HepG2 (cell line): ENCODE results near the gene RUSF1. TPM values are rescaled to one million over a fixed set of nuclear protein-coding genes. Genes with fewer than 3 reads are reported as not detected.
A peak's percentile ranks its signal among the peaks of the same experiment; 100 is the strongest.

ENCODE experiments used
- DDIT3 ChIP-seq: sonication (generic); formaldehyde crosslinking; IDR thresholded peaks from 2 replicates; pipeline ENCODE4 v1.4.0; 2020; ENCODE audit warnings: mild to moderate bottlenecking, missing genetic modification reagents
- EZH2 ChIP-seq: conservative IDR thresholded peaks from 2 replicates; pipeline ENCODE4 v1.6.1; 2012; ENCODE audit warnings: mild to moderate bottlenecking, low read depth, low read length, moderate library complexity
- JUND ChIP-seq: sonication (generic); formaldehyde crosslinking; IDR thresholded peaks from 2 replicates; pipeline ENCODE4 v1.8.0; 2022; ENCODE audit warnings: mild to moderate bottlenecking, missing genetic modification reagents
- NFE2 ChIP-seq: sonication (generic); formaldehyde crosslinking; IDR thresholded peaks from 2 replicates; pipeline ENCODE4 v1.4.0; 2020; ENCODE audit warnings: missing genetic modification reagents
- PAF1 ChIP-seq: IDR thresholded peaks from 2 replicates; pipeline ENCODE4 v1.6.1; 2016; ENCODE audit warnings: missing genetic modification reagents, missing compliant biosample characterization
- RFXAP ChIP-seq: sonication (generic); formaldehyde crosslinking; IDR thresholded peaks from 2 replicates; pipeline ENCODE4 v1.4.0; 2020; ENCODE audit warnings: missing genetic modification reagents, borderline replicate concordance
- SIX1 ChIP-seq: sonication (generic); formaldehyde crosslinking; IDR thresholded peaks from 2 replicates; pipeline ENCODE4 v1.4.0; 2020; ENCODE audit warnings: missing genetic modification reagents, borderline replicate concordance
- SNAPC2 ChIP-seq: sonication (generic); formaldehyde crosslinking; IDR thresholded peaks from 2 replicates; pipeline ENCODE4 v1.8.1; 2022; ENCODE audit warnings: mild to moderate bottlenecking, missing genetic modification reagents
- SP2 ChIP-seq: sonication (generic); formaldehyde crosslinking; IDR thresholded peaks from 2 replicates; pipeline ENCODE4 v1.5.1; 2020; ENCODE audit warnings: mild to moderate bottlenecking, missing genetic modification reagents
- SUZ12 ChIP-seq: fragments of 150-350 bp; IDR thresholded peaks from 2 replicates; pipeline ENCODE4 v1.6.1; 2014; ENCODE audit warnings: low read depth, low read length
- TIGD3 ChIP-seq: sonication (generic); formaldehyde crosslinking; IDR thresholded peaks from 2 replicates; pipeline ENCODE4 v1.5.1; 2020; ENCODE audit warnings: mild to moderate bottlenecking, missing genetic modification reagents, borderline replicate concordance
- ZBTB21 ChIP-seq: sonication (generic); formaldehyde crosslinking; IDR thresholded peaks from 2 replicates; pipeline ENCODE4 v1.4.0; 2020; ENCODE audit warnings: missing genetic modification reagents
- ZBTB33 ChIP-seq: sonication (generic); formaldehyde crosslinking; IDR thresholded peaks from 2 replicates; pipeline ENCODE4 v1.4.0; 2020; ENCODE audit warnings: missing genetic modification reagents
- ZFP41 ChIP-seq: sonication (generic); formaldehyde crosslinking; IDR thresholded peaks from 2 replicates; pipeline ENCODE4 v1.4.0; 2020; ENCODE audit warnings: mild to moderate bottlenecking, missing genetic modification reagents, borderline replicate concordance
- ZNF10 ChIP-seq: sonication (generic); formaldehyde crosslinking; IDR thresholded peaks from 2 replicates; pipeline ENCODE4 v1.4.0; 2020; ENCODE audit warnings: mild to moderate bottlenecking, low read depth, missing genetic modification reagents, borderline replicate concordance
- ZNF468 ChIP-seq: sonication (generic); formaldehyde crosslinking; IDR thresholded peaks from 2 replicates; pipeline ENCODE4 v1.8.0; 2022; ENCODE audit warnings: mild to moderate bottlenecking, moderate library complexity, missing genetic modification reagents
- ZNF510 ChIP-seq: sonication (generic); formaldehyde crosslinking; IDR thresholded peaks from 2 replicates; pipeline ENCODE4 v1.4.0; 2020; ENCODE audit warnings: low read depth, mild to moderate bottlenecking, missing genetic modification reagents
- ZNF768 ChIP-seq: sonication (generic); formaldehyde crosslinking; IDR thresholded peaks from 2 replicates; pipeline ENCODE4 v1.4.0; 2020; ENCODE audit warnings: missing genetic modification reagents
- ZNF776 ChIP-seq: sonication (generic); formaldehyde crosslinking; IDR thresholded peaks from 2 replicates; pipeline ENCODE4 v1.4.0; 2020; ENCODE audit warnings: mild to moderate bottlenecking, missing genetic modification reagents
- ZNF800 ChIP-seq: sonication (generic); formaldehyde crosslinking; IDR thresholded peaks from 2 replicates; pipeline ENCODE4 v1.4.0; 2020; ENCODE audit warnings: missing genetic modification reagents
- polyA plus RNA-seq, 8 experiments: library from polyadenylated mRNA; depleted of rRNA in 3 of 8; stranded (reverse) in 7 of 8; unstranded in 1 of 8; fragments of >200 nt; fragmentation: Illumina TruSeq in 4 of 8; extraction: Trizol in 4 of 8; gene quantifications; 2 replicates each; pipeline versions ENCODE4 v1.2.1 to v1.2.3, GENCODE V29; 2011 to 2016; ENCODE audit warnings: low read depth in 4 of 8, missing spikeins in 1 of 8, mixed read lengths in 1 of 8; ENCODE audit not compliant: insufficient read depth in 1 of 8
- total RNA-seq, 5 experiments: library from RNA; depleted of rRNA; stranded (reverse); fragments of >200 nt; fragmentation: Illumina TruSeq; extraction: Trizol; gene quantifications; 2 replicates each; pipeline ENCODE4 v1.2.3, GENCODE V29; 2016; ENCODE audit warnings: low read depth in 1 of 5
- TF ChIP-seq, protein P1 (sequence below), 2 experiments: sonication (generic) in 1 of 2; formaldehyde crosslinking in 1 of 2; IDR thresholded peaks; 2 replicates each; pipeline versions ENCODE4 v1.4.0 to v1.6.1; 2018 to 2020; ENCODE audit warnings: missing genetic modification reagents in 2 of 2, borderline replicate concordance in 1 of 2, low read depth in 1 of 2, mild to moderate bottlenecking in 1 of 2, missing biosample characterization in 1 of 2
- TF ChIP-seq, protein P2 (sequence below): sonication (generic); formaldehyde crosslinking; conservative IDR thresholded peaks from 2 replicates; pipeline ENCODE4 v1.4.0; 2020; ENCODE audit warnings: missing genetic modification reagents

Gene RUSF1
- total and polyA plus RNA-seq, 2 of the 13 experiments (the other 11 are each of a cell fraction or from before 2014, with no cell fraction given), result 40.8 to 50.2 TPM

DNA sequence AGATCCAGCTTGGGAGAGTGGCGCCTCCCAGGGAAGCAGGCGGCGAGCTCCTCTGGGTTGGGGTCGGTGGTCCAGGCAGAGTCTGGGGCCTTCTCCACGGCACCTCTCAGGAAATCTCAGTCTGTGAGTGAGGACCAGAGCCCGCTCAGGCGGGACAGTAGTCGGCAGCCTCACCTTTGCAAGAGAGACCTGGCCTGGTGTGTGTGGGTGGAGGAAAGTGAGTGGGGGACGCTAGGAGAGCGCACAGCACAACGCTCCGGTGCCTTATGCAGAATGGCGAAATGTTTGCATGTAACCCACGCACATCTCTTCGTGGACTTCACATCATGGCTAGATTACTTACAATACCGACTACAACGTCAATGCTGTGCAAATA lies 21.7 kb upstream of the RUSF1 start (continued):
- TF ChIP-seq, protein P1, sequence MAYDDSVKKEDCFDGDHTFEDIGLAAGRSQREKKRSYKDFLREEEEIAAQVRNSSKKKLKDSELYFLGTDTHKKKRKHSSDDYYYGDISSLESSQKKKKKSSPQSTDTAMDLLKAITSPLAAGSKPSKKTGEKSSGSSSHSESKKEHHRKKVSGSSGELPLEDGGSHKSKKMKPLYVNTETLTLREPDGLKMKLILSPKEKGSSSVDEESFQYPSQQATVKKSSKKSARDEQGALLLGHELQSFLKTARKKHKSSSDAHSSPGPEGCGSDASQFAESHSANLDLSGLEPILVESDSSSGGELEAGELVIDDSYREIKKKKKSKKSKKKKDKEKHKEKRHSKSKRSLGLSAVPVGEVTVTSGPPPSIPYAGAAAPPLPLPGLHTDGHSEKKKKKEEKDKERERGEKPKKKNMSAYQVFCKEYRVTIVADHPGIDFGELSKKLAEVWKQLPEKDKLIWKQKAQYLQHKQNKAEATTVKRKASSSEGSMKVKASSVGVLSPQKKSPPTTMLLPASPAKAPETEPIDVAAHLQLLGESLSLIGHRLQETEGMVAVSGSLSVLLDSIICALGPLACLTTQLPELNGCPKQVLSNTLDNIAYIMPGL (CRISPR knock-in tag; IDR thresholded peaks at IDR 0.05; ENCODE audit: borderline replicate concordance in 1 of 2, low read depth in 1 of 2), result no peak
- no peak for TF ChIP-seq ZFP41 (CRISPR knock-in tag)
- TF ChIP-seq NFE2 (CRISPR knock-in tag), result no peak
- TF ChIP-seq PAF1 (CRISPR knock-in tag), result no peak
- 0 out of 2 replicates have a peak, but pooled peaks have one; percentile 24 for TF ChIP-seq ZNF776 (CRISPR knock-in tag)
- TF ChIP-seq DDIT3 (CRISPR knock-in tag), result no peak
- TF ChIP-seq ZNF800, result no peak
- no peak for TF ChIP-seq TIGD3 (CRISPR knock-in tag)
- no peak for TF ChIP-seq SP2 (CRISPR knock-in tag)
- TF ChIP-seq ZBTB33 (CRISPR knock-in tag), result no peak
- no peak for TF ChIP-seq SUZ12
- no peak for TF ChIP-seq RFXAP (CRISPR knock-in tag)
- TF ChIP-seq SNAPC2 (CRISPR knock-in tag), result no peak
- no peak for TF ChIP-seq SIX1
- peak; percentile 89 for TF ChIP-seq EZH2
- TF ChIP-seq ZNF10 (CRISPR knock-in tag), result no peak
- TF ChIP-seq ZBTB21 (CRISPR knock-in tag), result no peak
- TF ChIP-seq, protein P2, sequence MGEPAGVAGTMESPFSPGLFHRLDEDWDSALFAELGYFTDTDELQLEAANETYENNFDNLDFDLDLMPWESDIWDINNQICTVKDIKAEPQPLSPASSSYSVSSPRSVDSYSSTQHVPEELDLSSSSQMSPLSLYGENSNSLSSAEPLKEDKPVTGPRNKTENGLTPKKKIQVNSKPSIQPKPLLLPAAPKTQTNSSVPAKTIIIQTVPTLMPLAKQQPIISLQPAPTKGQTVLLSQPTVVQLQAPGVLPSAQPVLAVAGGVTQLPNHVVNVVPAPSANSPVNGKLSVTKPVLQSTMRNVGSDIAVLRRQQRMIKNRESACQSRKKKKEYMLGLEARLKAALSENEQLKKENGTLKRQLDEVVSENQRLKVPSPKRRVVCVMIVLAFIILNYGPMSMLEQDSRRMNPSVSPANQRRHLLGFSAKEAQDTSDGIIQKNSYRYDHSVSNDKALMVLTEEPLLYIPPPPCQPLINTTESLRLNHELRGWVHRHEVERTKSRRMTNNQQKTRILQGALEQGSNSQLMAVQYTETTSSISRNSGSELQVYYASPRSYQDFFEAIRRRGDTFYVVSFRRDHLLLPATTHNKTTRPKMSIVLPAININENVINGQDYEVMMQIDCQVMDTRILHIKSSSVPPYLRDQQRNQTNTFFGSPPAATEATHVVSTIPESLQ, result no peak
- 0 out of 2 replicates have a peak, but pooled peaks have one; percentile 12 for TF ChIP-seq JUND (CRISPR knock-in tag)
- TF ChIP-seq ZNF468 (CRISPR knock-in tag), result no peak
- peak; percentile 17; the same call in 1 of the 2 replicates for TF ChIP-seq ZNF768 (CRISPR knock-in tag)
- TF ChIP-seq ZNF510 (CRISPR knock-in tag), result no peak
